Activated CD8-positive, alpha-beta memory T cell treated with anti-CD3 and anti-CD28 coated beads, Interleukin-2, amount 50 U/mL, for 24 hours (primary cell): ENCODE measurements around the gene SEMA3G.

Source experiments
- DNase-seq: peaks from one replicate; pipeline ENCODE4 v3.0.0-alpha.2; 2020; ENCODE audit errors: extremely low read depth

The SEMA3G gene

GRCh38 chr3:52394751-52395502 lies 50.0 kb downstream of the SEMA3G start:
- no peak for DNase-seq

GRCh38 chr3:52393959-52394670 lies 50.8 kb downstream of the SEMA3G start:
- DNase-seq = no peak

DNA sequence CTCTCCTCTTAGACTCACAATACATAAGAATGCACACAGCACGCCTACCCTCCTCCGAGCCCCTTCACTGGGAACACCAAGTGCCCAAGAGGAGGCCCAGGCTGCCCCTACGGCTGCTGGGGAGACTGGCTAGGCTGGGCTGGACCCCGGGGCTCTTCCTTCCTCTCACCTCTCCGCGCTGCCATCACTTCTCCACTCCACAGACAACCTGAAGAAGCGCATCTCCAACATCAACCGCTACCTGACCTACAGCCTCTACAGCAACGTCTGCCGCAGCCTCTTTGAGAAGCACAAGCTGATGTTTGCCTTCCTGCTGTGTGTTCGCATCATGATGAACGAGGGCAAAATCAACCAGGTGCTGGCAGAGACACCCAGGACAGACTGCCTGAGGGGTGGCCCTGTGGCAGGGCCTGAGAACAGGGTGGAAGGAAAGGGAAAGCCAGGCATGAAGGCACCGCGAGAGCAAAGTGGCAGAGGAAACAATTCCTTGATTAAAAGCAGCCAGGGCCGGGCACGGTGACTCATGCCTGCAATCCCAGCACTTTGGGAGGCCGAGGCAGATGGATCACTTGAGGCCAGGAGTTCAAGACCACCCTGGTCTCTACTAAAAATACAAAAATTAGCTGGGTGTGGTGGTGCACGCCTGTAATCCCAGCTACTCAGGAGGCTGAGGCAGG lies 51.6 kb downstream of the SEMA3G start:
- no peak for DNase-seq

- DNase-seq = no peak
These were observed 52.5 kb downstream of the SEMA3G start for GRCh38 chr3:52392216-52392930.

DNA sequence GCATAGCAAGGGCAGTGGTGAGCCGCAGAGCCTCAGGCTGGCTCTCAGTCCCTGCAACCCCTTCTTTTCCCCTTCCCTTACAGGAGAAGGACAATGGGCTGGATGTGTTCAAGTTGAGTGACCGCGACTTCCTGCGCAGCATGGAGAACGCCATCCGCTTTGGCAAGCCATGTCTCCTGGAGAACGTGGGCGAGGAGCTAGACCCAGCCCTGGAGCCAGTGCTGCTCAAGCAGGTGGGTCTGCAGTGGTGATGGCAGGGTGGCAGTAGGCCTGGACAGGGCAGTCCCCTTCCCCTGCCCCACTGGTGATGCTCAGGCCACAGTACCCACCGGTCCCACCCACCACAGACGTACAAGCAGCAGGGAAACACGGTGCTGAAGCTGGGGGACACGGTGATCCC lies 53.8 kb downstream of the SEMA3G start:
- DNase-seq = no peak

GRCh38 chr3:52388933-52389332 lies 56.0 kb downstream of the SEMA3G start:
- no peak for DNase-seq

DNA sequence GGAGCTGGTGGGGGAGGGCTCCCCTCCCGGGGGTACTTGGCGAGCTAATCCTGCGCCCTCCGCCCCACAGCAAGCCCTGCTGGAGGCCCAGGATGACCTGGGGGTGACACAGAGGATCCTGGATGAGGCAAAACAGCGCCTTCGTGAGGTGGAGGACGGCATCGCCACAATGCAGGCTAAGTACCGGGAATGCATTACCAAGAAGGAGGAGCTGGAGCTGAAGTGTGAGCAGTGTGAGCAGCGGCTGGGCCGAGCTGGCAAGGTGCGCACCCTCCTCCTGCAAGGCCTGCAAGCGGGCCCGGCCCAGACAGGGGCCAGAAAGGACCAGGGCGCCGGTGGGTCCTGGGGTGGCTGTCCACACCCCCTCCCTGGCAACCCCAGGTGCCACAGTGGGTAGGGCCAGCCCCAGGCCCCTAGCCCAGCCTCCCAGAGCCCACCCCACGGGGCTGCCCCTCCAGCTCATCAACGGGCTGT lies 56.5 kb downstream of the SEMA3G start:
- DNase-seq = no peak

GRCh38 chr3:52387481-52387880 lies 57.4 kb downstream of the SEMA3G start:
- no peak for DNase-seq

- DNase-seq = no peak
These were observed 59.7 kb downstream of the SEMA3G start for GRCh38 chr3:52385157-52385556.

- DNase-seq = no peak
These were observed 60.7 kb downstream of the SEMA3G start for GRCh38 chr3:52384019-52384761.

- DNase-seq = no peak
These were observed 61.5 kb downstream of the SEMA3G start for GRCh38 chr3:52383446-52383845.
